Measurements from ENCODE around the gene DDX28.
A peak's percentile ranks its signal among the peaks of the same experiment; 100 is the strongest.
"Not testable (repeated sequence)": the region's sequence is repeated elsewhere in the genome, so short reads cannot be mapped to it uniquely, and the experiment has no call there.

The DDX28 gene

DNA sequence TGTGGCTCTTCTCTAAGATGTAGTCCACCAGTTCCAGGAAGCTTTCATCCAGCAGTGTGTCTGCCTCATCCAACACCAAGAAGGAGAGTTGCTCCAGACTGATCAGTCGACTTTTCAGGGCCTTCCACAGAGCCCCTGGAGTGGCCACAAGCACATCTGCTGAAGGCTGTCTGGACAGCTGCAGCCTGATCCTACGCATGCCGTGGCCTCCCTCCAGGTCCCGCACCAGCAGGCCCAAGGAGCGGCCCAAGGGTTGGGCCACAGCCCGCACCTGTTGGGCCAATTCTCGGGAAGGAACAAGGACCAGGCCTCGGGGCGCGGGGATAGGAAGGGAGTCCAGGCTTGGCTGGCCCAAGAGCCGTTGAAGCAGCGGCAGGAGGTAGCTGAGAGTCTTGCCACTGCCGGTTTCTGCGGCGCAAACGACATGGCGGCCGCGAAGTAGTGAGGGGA is 729 bp downstream of the DDX28 start:
- H3K4me3 ChIP-seq (ENCODE audit: low read length): peak overlapping the region; percentile 98
- TF ChIP-seq, protein P1, sequence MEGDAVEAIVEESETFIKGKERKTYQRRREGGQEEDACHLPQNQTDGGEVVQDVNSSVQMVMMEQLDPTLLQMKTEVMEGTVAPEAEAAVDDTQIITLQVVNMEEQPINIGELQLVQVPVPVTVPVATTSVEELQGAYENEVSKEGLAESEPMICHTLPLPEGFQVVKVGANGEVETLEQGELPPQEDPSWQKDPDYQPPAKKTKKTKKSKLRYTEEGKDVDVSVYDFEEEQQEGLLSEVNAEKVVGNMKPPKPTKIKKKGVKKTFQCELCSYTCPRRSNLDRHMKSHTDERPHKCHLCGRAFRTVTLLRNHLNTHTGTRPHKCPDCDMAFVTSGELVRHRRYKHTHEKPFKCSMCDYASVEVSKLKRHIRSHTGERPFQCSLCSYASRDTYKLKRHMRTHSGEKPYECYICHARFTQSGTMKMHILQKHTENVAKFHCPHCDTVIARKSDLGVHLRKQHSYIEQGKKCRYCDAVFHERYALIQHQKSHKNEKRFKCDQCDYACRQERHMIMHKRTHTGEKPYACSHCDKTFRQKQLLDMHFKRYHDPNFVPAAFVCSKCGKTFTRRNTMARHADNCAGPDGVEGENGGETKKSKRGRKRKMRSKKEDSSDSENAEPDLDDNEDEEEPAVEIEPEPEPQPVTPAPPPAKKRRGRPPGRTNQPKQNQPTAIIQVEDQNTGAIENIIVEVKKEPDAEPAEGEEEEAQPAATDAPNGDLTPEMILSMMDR (conservative IDR thresholded peaks at IDR 0.05; ENCODE audit: low read length): no peak
- no peak for DNase-seq (ENCODE audit: low read depth)

DNA sequence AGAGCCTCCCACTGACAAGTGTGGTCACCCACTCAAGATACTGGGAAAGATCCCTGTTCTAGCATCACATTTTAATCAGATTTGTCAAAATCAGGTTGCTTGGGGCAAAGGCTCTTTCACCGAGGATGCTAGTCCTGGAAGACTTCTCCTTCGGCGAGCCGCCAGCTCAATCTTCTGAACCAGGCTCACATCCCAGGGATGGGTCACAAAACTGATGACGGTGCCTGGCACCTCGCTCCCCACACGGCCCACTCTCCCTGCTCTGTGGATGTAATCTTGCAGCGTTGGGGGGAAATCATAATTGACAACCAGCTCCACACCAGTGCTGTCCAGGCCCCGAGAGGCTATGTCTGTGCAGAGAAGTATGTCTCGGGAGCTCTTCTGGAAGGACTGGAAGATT is 1.5 kb downstream of the DDX28 start:
- H3K4me3 ChIP-seq (ENCODE audit: low read length): no peak overlapping the region; the same call in 1 of the 2 replicates
- TF ChIP-seq, protein P1 (conservative IDR thresholded peaks at IDR 0.05; ENCODE audit: low read length): no peak
- no peak for DNase-seq (ENCODE audit: low read depth)

DNA sequence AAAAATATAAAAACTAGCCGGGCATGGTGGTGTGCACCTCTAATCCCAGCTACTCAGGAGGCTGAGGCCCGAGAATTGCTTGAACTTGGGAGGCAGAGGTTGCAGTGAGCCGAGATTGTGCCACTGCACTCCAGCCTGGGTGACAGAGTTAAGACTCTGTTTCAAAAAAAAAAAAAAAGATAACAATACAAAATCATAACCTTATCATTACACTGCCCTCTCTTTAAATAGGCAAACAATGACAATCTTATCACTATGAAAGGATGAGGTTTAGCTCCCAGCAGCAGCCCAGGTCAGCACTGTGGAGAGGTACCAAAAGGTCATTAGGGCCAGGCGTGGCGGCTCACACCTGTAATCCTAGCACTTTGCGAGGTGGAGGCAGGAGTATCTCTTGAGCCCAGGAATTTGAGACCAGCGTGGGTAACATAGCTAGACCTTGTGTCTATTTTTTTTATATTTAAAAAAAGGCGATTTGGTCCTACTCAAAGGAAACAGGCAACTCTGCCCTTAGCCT is 3.8 kb downstream of the DDX28 start:
- no peak overlapping the region for H3K4me3 ChIP-seq (ENCODE audit: low read length)
- TF ChIP-seq, protein P1 (conservative IDR thresholded peaks at IDR 0.05; ENCODE audit: low read length): no peak
- no peak for DNase-seq (ENCODE audit: low read depth)

DNA sequence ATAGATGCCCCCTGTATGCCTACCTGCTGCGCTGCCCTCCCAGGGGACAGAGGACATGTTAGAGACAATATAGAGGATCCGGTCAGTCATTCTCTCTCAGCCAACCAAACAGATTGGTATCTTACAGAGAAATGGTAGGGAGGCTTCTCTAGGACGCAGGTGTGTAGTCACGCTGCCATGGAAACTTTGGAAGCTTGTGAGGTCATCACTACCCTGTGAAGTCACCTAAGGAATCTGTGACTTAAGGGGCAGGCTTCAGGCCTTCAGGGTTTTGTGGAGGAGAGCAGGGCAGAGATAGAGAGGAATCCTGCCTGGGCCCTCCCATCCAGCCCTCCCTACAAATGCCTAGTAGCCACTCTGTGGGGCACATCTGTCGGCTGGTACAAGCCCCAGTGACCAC is 7.4 kb downstream of the DDX28 start, which contains the start of gene DPEP2NB:
DPEP2NB (minus strand) TSS at position 231 of the 400 bp plus-strand sequence; CDS start at position 90, 141 bp downstream.
- H3K4me3 ChIP-seq (ENCODE audit: low read length): no peak within 1 kb of the TSS
- TF ChIP-seq, protein P1 (conservative IDR thresholded peaks at IDR 0.05; ENCODE audit: low read length): no peak
- DNase-seq (ENCODE audit: low read depth): no peak

DNA sequence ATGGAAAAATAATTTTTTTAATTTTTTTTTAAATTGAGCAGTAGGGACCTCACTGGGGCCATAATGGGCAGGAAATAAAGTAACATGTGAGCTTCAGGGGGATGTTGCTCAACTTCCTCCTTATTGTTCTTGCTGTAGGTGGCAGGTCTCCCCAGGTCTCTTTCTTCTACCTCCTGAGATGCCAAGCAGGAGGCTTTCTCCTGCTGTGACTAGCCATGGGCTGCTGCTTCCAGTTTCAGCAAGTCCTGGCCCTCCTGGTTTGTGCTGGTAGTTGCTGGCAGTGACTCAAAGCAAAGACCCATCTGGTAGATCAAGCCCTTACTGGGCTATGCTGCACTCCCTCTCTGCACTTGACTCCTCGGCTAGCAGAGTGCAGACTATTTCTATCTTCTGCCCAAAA is 9.6 kb downstream of the DDX28 start:
- TF ChIP-seq, protein P1 (conservative IDR thresholded peaks at IDR 0.05; ENCODE audit: low read length): no peak
- no peak overlapping the region for H3K4me3 ChIP-seq (ENCODE audit: low read length)
- no peak for DNase-seq (ENCODE audit: low read depth)

DNA sequence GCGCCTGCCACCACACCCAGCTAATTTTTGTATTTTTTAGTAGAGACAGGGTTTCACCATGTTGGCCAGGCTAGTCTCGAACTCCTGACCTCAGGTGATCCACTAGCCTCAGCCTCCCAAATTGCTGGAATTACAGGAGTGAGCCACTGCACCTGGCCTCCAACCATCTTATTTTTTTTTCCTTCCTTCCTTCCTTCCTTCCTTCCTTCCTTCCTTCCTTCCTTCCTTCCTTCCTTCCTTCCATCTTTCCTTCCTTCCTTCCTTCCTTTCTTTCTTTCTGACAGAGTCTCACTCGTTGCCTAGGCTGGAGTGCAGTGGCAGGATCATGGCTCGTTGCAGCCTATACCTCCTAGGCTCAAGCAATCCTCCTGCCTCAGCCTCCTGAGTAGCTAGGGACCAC is 13.2 kb downstream of the DDX28 start:
- not testable (repeated sequence) for DNase-seq (ENCODE audit: low read depth); H3K4me3 ChIP-seq (ENCODE audit: low read length)

DNA sequence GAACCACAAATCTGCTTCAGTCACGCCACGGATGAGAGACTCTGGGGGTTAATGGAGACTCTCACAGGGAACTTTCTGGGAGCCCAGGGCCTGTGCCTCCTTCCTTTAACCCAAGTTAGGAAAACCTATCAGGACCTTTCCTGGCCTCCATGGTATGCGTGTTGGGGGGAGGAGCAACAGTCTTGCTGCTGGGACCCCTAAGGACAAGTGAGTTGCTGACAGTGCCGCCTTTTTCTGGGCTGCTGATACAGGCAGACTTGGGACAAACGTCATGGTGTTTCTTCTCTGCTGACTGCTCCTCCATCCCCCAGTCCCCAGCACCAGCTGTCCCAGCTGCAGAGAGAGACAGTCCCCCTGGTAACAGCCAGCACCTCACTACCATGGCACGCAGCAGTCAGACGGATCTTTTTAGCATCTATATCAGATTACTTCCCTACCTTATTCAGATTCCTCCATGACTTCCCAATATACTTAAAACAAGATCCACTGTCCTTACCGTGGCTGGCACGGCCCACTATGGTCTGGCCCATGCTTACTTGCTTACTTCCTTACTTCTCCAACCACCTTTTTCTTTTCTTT is 13.8 kb downstream of the DDX28 start:
- TF ChIP-seq, protein P1 (conservative IDR thresholded peaks at IDR 0.05; ENCODE audit: low read length): no peak
- no peak overlapping the region for H3K4me3 ChIP-seq (ENCODE audit: low read length)
- DNase-seq (ENCODE audit: low read depth): no peak

Measured in AG10803 (cell line).